ENCODE measurements around the gene TYW1B.
"Not testable (repeated sequence)": the region's sequence is repeated elsewhere in the genome, so short reads cannot be mapped to it uniquely, and the experiment has no call there.

TYW1B gene

DNA sequence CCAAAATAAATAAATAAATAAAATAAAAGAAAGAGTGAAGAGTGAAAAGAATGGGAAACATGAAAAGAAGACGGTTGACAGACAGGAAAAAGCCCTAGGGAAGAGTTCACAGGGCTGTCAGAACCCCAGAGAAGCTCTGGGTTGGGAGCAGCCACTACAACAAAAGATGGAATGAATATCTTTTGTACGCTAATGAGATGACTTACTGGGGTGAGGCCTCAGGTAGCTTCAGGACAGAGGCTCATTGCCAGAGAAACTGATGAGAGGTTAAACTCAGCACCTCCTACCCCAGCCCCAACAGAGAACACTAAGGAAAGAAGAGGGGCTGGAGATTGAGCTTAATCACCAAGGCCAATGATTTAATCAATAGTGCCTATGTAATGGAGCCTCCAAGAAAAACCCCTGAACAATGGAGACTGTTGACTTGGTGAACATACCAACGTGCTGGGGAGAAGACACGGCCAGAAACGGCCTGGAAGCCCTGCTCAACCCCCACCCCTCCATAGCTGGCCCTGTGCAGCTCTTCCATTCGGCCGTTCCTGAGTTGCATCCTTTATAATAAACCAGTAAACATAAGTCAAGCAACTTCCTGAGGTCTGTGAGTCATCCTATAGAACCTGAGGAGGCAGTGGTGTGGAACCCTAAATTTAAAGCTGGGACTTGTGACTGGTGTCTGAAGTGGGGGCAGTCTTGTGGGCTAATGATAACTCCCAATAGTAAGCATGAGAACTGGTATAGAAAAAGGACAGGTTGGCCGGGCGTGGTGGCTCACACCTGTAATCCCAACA, 11.4 kb downstream of the TYW1B start:
- DNase-seq (ENCODE audit: extremely low read depth in 1 of 2, low read depth in 1 of 2), result not testable (repeated sequence)

DNA sequence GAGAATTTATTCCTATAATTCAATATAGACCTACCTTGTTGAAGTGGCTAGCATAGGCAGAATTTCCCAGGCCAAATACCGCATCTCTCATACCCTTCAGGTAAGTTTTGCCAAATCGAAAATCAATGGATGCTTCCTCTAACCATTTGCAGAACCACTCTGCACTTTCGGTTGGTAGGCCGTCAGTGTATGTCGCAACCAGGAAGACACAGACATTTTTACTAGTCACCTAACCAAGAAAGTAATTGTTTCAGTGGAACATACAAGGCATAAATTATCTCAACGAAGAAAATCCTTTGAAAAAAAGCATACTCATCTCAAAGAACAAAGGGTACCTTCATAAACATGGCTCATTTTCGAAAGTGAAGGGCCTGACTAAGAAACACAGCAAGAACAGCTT, 17.6 kb downstream of the TYW1B start:
- not testable (repeated sequence) for DNase-seq (ENCODE audit: extremely low read depth in 1 of 2, low read depth in 1 of 2)

DNA sequence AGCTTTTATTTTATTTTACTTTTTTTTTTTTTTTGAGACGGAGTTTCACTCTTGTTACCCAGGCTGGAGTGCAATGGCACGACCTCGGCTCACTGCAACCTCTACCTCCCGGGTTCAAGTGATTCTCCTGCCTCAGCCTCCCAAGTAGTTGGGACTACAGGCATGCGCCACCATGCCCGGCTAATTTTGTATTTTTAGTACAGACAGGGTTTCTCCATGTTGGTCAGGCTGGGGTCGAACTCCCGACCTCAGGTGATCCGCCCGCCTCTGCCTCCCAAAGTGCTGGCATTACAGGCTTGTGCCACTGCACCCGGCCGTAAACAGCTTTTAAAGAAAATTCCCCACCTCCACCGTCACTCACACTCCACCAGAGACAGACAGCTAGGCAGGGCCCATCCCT, 19.5 kb downstream of the TYW1B start:
- not testable (repeated sequence) for DNase-seq (ENCODE audit: extremely low read depth in 1 of 2, low read depth in 1 of 2)

DNA sequence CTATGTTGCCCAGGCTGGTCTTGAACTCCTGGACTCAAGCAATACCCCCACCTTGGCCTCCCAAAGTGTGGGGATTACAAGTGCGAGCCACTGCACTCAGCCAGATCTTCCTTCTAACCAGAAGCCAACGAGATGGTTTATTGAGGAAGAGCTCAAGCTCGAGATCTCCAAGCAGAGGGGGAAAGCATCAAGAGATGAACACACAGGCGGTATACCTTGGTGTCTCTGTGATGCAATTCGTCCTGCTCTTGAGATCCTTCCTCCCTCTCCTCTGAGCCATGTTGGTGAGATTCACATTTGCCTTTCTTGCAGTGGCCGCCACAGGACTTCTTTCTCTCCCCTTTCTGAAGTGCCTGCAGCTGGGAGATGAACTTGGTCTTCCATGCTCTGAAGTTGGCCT, 21.1 kb downstream of the TYW1B start:
- not testable (repeated sequence) for DNase-seq (ENCODE audit: extremely low read depth in 1 of 2, low read depth in 1 of 2)

DNA sequence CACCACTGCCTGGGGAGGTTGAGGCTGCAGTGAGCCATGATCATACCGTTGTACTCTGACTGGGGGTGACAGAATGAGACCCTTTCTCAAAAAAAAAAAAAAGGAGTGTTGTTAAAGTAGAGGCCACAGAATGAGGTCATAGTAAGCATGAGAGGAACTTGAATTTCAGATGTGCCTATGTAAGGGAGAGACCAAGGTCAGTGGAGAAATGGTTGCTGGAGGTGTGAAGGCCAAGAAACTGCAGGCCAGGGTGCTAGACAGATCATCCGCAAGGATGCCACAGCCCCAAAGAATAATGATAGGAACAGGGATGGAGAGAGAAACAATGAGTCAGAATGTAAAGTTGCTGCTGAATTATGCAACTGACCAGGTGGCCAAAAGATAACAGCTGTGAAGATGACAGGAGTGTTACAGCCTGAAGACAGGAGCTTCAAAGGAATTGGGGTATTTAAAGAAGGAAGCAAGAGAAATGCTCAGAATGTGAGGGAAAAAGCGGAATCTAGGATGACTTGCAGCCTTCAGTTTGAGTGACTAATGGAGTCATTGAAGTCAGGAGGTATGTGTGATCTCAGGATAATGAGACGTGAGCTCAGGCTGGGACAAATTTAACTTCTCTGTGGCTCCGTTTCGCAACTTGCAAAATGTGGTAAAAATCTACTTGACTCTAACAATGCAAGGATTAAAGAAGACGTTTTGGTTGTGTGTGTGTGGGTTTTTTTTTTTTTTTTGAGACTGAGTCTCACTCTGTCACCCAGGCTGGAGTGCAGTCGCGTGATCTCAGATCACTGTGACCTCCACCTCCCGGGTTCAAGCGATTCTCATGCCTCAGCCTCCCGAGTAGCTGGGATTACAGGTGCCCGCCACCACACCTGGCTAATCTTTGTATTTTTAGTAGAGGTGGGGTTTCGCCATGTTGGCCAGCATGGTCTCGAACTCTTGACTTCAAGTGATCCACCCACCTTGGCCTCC, 22.2 kb downstream of the TYW1B start:
- no peak for DNase-seq (ENCODE audit: extremely low read depth in 1 of 2, low read depth in 1 of 2)

DNA sequence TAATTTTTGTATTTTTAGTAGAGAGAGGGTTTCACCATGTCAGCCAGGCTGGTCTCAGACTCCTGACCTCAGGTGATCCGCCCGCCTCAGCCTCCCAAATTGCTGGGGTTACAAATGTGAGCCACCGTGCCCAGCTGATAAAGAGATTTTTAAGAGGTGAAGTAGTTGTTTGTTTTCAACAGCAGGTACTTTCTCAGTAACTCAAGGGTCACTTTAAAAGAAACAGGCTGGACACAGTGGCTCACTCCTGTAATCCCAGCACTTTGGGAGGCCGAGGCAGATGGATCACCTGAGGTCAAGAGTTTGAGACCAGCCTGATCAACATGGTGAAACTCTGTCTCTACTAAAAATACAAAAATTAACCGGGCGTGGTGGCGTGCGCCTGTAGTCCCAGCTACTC, 24.2 kb downstream of the TYW1B start:
- not testable (repeated sequence) for DNase-seq (ENCODE audit: extremely low read depth in 1 of 2, low read depth in 1 of 2)

DNA sequence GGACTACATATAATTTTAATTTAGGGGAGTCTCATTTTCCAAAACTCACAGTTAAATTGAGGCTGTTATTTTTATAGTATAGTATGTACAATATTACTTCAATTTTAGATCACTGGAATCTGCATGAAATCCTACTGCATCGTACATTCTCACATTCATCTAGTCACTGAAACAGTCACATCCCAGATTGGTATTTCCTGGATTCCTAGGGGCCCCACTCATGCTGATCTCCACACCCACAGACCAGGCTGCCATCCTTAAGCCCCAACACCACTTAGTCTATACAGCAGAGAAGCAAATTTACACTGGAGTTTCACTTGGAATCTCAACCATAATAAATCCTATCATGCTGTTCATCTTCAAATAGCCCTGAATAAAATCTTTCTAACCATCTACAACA, 26.4 kb downstream of the TYW1B start:
- DNase-seq (ENCODE audit: extremely low read depth in 1 of 2, low read depth in 1 of 2), result not testable (repeated sequence)

DNA sequence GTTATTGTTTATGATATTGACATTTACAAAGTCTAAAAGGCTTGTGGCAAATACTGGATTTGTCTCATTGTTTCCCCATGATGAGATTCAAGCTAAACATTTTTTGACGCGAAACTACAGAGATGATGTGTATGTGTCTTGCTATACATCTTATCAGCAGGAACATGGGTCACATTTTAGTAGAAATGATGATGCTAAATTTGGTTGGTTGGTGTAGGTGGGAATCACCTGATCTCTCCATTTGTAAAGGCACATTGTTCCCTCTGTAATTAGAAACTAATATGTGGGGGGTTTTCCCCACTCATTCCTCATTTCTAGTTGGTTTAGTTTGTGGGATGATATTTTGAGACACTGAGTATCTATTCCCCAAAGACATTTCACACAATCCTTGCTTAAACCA, 32.6 kb downstream of the TYW1B start:
- not testable (repeated sequence) for DNase-seq (ENCODE audit: extremely low read depth in 1 of 2, low read depth in 1 of 2)

DNA sequence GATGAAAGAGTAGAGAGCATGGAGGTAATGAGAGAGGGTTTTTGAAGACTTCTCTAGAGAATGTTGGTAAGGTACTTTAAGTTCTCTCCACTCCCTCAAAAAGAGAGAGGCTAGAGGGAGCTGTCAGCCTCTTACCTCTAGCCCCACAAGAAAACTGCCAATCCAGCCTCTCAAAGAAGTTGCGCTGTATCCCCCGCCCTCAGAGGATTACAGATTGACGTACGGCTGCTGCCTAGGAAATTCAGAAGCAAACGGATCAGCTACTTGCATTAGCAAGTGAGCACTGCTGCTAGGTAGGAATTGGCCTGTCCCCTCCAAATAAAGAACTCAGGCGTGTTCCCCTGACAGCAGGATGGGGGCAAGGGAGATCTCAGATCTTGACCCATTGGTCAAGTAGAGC, 34.2 kb downstream of the TYW1B start:
- no peak for DNase-seq (ENCODE audit: extremely low read depth in 1 of 2, low read depth in 1 of 2)

DNA sequence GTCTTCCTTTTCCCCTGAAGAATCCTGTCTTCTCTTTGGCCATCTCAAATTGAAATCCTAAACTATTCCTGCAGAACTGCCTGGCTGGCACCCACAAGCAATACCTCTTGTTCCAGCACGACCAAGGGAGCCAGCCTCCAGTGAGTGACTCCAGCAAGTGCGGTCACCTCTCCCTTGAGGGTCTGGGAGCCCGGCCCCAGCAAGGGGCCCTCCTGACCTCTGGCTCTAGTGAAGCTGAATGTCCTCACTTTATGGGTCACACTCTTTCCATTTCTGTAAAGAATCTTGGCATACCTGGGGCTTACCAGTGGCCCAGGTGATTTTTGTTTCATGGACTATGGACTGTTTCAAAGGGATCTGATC, 37.3 kb downstream of the TYW1B start:
- not testable (repeated sequence) for DNase-seq (ENCODE audit: extremely low read depth in 1 of 2, low read depth in 1 of 2)

DNA sequence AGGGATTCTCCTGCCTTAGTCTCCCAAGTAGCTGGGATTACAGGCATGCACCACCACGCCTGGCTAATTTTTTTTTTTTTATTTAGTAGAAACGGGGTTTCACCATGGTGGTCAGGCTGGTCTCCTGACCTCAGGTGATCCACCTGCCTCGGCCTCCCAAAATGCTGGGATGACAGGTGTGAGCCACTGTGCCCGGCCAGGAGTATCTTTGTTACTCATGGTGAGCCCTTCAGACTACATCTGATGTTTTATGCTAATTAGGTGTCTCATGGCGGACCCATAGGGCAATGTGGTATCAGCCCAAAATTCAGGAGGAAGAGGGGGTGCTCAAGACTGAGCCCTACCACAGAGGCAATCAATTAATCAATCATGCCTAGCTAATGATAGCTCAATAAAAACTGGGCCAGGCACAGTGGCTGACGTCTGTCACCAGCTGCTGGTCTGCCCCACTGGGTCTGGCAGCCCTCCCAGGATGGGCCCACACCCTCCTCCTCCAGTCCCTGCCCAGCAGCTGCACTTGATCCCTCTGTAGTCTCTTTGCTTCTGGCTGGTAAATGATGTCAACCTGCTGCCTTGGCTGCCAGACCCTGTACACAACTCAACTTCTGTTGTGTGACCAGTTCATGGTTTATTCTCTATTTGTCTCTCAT, 37.8 kb downstream of the TYW1B start:
- not testable (repeated sequence) for DNase-seq (ENCODE audit: extremely low read depth in 1 of 2, low read depth in 1 of 2)

DNA sequence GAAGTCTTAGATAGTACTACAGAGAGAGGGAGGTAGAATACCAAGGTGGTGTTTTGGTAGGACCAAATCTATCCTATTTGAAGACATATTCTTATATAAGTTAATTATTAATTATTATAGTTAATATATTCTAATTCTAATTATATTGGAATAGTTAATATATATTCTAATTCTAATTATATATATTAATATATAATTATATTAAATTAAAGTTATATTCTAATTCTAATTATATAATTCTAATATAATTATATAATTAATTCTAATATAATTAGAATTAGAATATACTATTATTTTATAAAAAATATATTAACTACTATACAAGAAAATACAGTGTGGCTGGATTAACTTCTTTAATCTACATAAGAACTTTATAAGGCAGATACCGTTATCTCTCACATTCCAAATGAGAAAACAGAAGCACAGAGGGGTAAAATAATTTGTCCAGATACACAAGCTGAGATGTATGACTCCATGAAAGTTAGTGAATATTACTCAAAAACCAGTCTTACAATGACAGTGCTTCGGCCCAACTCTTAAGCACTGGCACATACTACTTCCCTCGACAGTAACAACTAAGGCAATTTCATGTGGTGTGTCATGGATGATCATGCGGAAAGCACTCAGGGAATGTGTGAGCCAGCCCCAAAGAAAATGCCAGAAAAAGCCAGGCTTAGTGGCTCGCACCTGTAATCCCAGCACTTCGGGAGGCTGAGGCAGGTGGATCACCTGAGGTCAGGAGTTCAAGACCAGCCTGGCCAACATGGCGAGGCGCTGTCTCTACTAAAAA, 42.6 kb downstream of the TYW1B start:
- DNase-seq (ENCODE audit: extremely low read depth in 1 of 2, low read depth in 1 of 2), result no peak

DNA sequence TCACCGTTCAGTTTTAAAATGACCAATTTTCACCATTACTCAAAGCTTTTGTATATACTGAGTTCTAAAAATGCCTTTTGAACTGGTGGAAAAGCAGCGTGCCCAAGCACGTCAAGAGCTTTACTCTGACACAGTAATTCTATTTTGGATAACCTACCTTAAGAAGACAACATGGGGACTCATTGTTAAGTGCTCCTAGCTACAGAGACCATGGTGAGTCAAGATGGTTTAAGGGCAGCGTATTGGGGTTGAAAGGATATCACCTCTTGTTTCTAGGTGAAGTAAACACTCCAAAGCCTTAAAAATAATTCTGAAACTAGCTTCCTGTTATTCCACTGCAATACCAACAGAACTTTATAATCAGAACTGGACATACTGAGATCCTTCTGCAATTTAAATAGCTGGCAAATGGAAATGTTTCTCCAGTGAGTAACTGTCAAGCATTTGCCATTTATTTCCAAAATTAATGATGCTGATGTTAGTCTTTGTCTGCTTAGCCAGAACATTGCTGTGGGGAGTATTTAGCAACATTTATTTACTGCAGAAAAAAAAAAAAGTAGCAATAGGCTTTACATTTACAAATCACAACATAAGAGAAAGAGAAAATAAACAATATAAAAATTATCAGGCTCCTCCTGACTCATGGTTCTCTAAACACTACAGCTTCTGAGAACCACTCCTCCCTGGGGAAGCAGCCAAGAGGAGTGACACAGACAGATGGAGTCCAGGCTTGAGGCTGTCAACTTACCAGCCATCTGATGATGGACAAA, 44.2 kb downstream of the TYW1B start:
- DNase-seq (ENCODE audit: extremely low read depth in 1 of 2, low read depth in 1 of 2), result not testable (repeated sequence)

DNA sequence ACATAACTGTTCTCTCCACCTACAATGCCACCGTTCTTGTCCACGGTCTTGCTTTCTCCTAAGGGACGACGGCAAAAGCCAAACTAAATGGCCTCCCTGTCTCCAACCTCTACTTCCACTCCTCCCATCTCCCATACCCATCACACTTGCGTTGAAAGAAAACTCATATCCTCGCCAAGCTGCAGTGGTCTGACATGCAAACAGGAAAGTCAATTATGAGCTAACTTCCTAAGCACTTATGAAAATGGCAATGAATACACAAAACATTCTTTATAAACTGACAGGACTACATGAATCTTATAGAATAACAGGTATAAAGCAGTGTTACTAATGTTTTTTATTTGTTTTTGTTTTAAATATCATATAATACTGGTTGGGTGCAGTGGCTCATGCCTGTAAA, 46.4 kb downstream of the TYW1B start:
- no peak for DNase-seq (ENCODE audit: extremely low read depth in 1 of 2, low read depth in 1 of 2)

DNA sequence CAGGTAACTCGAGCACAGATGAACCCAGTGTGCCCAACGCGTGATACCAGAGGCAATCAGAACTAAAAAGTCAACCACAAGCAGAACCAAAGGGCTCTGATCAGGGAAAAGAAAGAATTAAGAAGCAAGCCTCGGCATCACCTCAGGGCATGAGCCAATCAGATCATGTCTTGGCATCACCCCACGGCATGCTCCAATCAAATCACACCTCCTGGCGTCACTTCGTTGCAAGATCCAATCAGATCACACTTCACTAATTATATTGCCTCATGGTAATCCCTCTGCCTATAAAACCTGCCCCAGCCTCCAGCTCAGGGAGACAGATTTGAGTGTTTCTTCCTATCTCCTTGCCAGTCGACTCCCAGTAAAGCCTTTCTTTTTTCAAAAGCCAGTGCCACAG, 46.8 kb downstream of the TYW1B start:
- DNase-seq (ENCODE audit: extremely low read depth in 1 of 2, low read depth in 1 of 2), result no peak

DNA sequence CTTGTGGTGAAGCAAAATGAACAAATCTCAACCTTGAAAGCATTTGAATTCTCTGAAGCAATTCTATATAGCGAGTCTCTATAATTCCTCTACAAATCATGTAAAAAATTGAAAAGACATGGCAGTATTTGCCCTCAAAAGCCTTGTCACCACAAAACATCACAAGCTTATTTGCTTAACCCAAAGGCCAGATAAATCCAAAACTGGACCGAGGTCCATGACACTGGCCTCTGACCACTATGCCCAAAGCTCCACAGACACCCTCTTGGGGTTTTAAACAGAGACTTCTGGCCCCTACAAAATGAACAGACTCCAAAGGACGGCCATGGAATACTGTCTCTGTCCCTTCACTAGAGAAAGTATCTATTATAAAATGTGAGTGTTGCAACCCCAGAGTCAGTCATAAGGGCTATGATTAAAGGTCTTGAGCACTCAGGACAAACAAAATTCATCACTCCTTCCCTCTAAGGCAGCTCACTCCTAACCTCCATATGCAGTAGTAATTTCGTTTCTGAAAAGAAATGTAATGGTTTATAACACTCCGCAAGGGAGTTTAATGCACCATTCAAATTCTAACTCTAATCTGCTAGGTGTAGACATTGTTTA, 47.6 kb downstream of the TYW1B start:
- not testable (repeated sequence) for DNase-seq (ENCODE audit: extremely low read depth in 1 of 2, low read depth in 1 of 2)

DNA sequence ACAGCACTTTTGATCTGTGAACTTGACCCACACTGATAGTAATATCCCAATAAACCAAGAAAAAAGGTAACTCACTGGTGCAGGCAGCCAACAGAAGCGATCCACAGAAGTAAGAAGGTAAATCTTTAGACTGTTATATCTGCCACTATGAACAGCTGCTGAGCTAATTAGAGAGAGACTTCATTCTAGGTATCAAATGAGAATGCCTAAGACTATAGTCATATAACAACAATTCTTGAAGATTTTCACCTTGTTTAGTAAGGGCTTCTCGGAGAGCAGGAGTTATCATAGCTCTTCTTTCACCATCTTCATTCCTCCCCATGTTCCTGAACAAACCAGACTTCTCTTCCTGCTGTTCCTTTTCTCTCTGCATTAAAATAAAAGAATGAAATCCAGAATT, 50.8 kb downstream of the TYW1B start:
- not testable (repeated sequence) for DNase-seq (ENCODE audit: extremely low read depth in 1 of 2, low read depth in 1 of 2)

DNA sequence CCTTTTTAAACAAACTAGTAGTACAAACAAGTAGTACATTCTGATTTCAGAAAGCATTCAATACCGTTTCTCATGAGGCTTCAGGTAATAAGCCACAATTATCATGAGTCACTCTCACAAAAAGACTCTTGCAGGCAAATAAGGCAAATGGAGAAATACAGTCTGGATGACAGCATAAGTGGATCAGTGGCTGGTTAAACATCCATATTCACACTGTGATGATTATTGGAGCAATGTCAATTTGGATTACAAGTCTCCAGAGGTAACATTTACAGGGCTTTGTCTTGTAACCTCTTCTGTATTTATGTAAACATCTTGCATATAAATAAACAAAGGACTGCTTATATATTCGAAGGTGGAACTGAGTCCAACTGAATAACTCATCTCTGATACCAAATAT, 55.4 kb downstream of the TYW1B start:
- not testable (repeated sequence) for DNase-seq (ENCODE audit: extremely low read depth in 1 of 2, low read depth in 1 of 2)

DNA sequence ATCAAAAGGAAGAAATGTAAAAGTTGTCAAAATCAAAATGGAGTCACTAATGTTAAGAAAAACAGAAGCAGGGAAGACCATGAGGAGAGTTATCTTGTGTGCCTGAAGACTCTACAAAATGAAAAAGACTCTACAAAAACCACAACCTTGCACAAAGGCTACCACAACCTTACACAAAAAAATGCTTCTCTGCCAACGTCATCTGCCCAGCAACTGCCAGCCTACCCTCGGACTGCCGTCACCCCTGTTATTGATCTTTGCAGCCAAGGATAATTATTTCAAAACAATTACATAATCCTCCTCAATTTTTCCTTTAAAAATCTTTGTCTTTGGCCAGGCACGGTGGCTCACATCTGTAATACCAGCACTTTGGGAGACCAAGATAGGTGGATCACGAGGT, 61.0 kb downstream of the TYW1B start:
- not testable (repeated sequence) for DNase-seq (ENCODE audit: extremely low read depth in 1 of 2, low read depth in 1 of 2)

Data from stimulated activated CD8-positive, alpha-beta memory T cell treated with anti-CD3 and anti-CD28 coated beads, Interleukin-7, amount 100 ng/mL, for 48 hours (primary cell).